NCI-H510A (cell line): ENCODE data around the gene SLC5A1.

ENCODE experiments used
- DNase-seq: peaks from one replicate; lab custom pipeline; 2025; lab: John Stamatoyannopoulos, UW

Gene SLC5A1

GRCh38 chr22:32050678-32051515 lies 7.8 kb downstream of the SLC5A1 start:
- peak; percentile 42 for DNase-seq

DNA sequence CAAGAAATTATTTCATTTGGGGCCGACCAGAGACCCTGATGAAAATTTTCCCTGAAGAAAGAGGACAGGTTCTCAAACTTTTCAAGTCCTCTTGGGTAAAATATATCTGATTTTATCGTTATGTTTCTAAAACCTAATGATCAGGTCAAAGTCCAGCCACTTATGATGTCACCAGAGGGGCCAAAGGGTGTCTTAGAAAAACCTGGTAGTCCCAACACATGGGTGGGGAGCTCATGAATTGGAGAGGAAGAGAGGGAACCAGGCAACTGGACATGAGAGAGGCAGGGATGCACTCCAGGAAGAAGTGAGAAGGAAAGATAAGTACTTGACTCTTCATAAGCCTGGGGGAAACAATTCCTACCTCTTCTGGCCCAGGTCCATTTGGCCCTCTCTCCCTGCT lies 9.2 kb downstream of the SLC5A1 start:
- no peak for DNase-seq

DNA sequence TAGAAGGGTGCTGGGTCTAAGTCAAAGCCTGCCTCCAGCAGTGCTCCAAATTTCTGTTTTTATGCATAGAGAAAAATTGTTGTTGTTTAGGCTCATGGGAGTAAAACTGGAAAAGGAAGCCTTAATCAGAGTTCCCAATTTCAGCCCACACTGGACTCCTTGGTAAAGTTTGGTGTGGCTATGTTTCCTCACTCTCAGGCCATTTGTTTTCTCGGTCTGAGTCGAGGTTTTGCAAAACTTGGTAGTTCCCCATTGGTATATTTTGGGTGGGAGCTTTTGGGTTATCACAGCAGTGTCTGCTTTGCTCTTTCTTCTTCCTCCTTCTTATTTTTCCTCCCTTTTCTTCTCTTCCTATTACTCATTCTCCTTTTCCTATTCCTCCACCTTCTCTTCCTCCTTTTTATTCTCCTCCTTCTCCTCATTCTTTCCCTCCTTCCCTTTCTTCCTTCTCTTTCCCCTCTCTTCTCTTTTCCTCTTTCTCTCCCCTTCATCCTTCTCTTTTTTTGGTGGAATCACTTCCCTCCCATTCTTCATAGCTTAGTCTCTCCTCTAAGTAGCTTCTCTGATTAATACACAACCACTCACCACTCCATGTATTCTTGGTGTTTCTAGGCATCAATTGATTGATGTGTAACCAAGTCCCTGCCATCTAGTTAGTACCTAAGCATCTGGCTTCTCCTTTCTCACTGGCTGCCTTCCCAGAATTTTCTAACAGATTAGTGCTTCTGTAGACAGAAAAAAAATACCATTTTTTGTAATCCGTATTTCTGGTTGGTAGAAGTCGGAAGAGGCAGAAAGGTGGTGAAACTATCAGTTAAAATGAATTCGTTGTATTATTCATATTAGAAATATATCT lies 10.1 kb downstream of the SLC5A1 start:
- DNase-seq, result no peak

GRCh38 chr22:32055069-32055468 lies 12.0 kb downstream of the SLC5A1 start:
- DNase-seq, result no peak

- DNase-seq, result no peak
Measured at GRCh38 chr22:32058656-32059260, 15.7 kb downstream of the SLC5A1 start.

- no peak for DNase-seq
Measured at GRCh38 chr22:32059426-32059825, 16.4 kb downstream of the SLC5A1 start.

- no peak for DNase-seq
Measured at GRCh38 chr22:32063701-32064100, 20.6 kb downstream of the SLC5A1 start.

GRCh38 chr22:32066820-32067219 lies 23.8 kb downstream of the SLC5A1 start:
- no peak for DNase-seq

GRCh38 chr22:32067613-32068012 lies 24.6 kb downstream of the SLC5A1 start:
- DNase-seq, result no peak

GRCh38 chr22:32069579-32070372 lies 26.7 kb downstream of the SLC5A1 start:
- no peak for DNase-seq

GRCh38 chr22:32073262-32073661 lies 30.2 kb downstream of the SLC5A1 start:
- DNase-seq, result no peak

- no peak for DNase-seq
Measured at GRCh38 chr22:32073823-32074380, 30.8 kb downstream of the SLC5A1 start.

- DNase-seq, result no peak
Measured at GRCh38 chr22:32075997-32076760, 33.1 kb downstream of the SLC5A1 start.

GRCh38 chr22:32076761-32077084 lies 33.7 kb downstream of the SLC5A1 start:
- DNase-seq, result no peak

- DNase-seq, result no peak
Measured at GRCh38 chr22:32077151-32077550, 34.1 kb downstream of the SLC5A1 start.

- no peak for DNase-seq
Measured at GRCh38 chr22:32079130-32080089, 36.3 kb downstream of the SLC5A1 start.

GRCh38 chr22:32080904-32081303 lies 37.8 kb downstream of the SLC5A1 start:
- DNase-seq, result no peak

DNA sequence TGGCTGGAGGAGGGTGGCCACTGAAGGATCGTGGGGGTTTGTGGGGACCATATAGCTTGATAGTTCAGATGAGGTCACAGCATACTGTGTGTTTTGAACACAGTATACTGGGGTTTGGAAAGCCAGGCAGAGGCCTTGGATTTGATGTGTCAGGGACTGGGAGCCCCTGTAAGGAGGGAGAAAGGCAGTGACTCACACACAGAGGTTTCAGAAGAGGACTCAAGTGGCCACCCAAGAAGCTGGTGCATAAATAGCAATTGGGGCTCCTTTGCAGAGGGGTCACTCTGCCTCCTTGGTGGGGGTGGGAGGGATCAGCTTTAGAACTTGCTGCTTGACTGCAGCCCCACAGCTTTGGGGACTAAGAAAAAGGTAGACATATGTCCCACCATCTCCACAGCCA lies 39.3 kb downstream of the SLC5A1 start:
- DNase-seq, result no peak

GRCh38 chr22:32083000-32083399 lies 39.9 kb downstream of the SLC5A1 start:
- no peak for DNase-seq

DNA sequence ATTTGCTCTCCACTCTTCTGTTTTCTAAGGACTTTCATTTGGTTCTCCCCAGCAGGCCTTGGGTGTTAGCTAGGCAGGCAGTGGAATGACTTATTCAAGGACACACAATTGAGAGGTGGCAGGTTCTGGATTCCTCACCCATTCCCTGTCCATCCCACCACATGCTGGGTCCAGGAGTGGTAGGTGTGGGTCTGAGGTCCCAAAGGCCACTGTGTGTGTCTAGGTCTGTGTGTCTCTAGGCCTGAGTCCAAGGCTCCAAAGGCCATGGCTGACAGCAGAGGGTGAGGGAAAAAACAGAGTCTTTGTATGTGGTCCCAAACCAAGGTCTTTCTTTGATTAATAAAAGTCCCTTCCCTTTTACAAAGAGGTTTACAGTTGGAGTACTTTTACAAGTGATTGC lies 40.8 kb downstream of the SLC5A1 start:
- DNase-seq, result no peak
